ENCODE data around the gene TAOK1. TPM values are rescaled to one million over a fixed set of nuclear protein-coding genes. Genes with fewer than 3 reads are reported as not detected.

The TAOK1 gene
- total and polyA plus RNA-seq, 2 of the 13 experiments (the other 11 are each of a cell fraction or from before 2014, with no cell fraction given), result 14.1 to 23.0 TPM

DNA sequence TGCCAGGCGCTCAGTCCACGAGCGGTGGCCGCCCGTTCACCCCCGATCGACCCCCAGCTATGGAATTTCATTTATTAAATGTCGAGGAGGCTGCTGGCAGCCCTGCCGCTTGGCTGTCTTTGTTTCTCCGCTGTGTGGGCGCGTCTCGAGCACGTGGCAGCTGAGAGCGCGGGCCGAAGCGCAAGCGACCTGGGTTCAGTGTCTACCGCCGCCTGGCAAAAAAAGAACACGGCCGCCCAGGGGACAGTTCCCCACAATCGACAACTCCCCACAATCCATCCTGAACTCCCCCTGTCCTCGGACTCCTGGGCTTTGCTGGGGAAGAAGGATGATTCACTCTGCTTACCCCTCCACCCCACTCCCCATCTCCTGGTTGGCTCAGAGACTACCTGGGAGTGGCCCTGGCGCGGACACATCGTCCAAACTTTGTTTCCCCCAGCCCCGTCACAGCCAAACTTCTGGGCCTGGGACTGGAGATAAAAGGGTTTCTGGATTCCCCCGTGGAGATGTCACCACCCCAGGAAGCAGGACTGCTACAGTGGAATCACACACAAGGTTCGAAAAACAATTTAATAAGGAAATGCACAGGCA lies 201.1 kb downstream of the TAOK1 start (continued):
- TF ChIP-seq, protein P1, sequence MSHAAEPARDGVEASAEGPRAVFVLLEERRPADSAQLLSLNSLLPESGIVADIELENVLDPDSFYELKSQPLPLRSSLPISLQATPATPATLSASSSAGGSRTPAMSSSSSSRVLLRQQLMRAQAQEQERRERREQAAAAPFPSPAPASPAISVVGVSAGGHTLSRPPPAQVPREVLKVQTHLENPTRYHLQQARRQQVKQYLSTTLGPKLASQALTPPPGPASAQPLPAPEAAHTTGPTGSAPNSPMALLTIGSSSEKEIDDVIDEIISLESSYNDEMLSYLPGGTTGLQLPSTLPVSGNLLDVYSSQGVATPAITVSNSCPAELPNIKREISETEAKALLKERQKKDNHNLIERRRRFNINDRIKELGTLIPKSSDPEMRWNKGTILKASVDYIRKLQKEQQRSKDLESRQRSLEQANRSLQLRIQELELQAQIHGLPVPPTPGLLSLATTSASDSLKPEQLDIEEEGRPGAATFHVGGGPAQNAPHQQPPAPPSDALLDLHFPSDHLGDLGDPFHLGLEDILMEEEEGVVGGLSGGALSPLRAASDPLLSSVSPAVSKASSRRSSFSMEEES (CRISPR knock-in tag; IDR thresholded peaks at IDR 0.05), result 0 out of 2 replicates have a peak, but pooled peaks have one; percentile 36
- TF ChIP-seq PAX8 (CRISPR knock-in tag; IDR thresholded peaks at IDR 0.05; ENCODE audit: borderline replicate concordance) (0 out of 2 replicates have a peak, but pooled peaks have one; percentile 33), MTA3 (CRISPR knock-in tag; IDR thresholded peaks at IDR 0.05) (no peak), ARNTL (CRISPR knock-in tag; IDR thresholded peaks at IDR 0.05) (no peak), ZNF451 (CRISPR knock-in tag; IDR thresholded peaks at IDR 0.05) (no peak), BHLHE40 (IDR thresholded peaks at IDR 0.05; ENCODE audit: low read length) (peak; percentile 39; the same call in 1 of the 2 replicates), CEBPB (IDR thresholded peaks at IDR 0.05; ENCODE audit: borderline replicate concordance, low read depth, low read length) (no peak), HNRNPK (IDR thresholded peaks at IDR 0.05; ENCODE audit: low read depth, low read length, poor library complexity, severe bottlenecking) (peak; percentile 23), NFKB2 (CRISPR knock-in tag; IDR thresholded peaks at IDR 0.05; ENCODE audit: borderline replicate concordance) (peak; percentile 62; the same call in 1 of the 2 replicates), TFDP2 (CRISPR knock-in tag; IDR thresholded peaks at IDR 0.05) (peak; percentile 73; the same call in 1 of the 2 replicates), TEAD2 (CRISPR knock-in tag; IDR thresholded peaks at IDR 0.05) (no peak), SKIL (CRISPR knock-in tag; IDR thresholded peaks at IDR 0.05; ENCODE audit: borderline replicate concordance) (no peak)
- TF ChIP-seq, protein P2, sequence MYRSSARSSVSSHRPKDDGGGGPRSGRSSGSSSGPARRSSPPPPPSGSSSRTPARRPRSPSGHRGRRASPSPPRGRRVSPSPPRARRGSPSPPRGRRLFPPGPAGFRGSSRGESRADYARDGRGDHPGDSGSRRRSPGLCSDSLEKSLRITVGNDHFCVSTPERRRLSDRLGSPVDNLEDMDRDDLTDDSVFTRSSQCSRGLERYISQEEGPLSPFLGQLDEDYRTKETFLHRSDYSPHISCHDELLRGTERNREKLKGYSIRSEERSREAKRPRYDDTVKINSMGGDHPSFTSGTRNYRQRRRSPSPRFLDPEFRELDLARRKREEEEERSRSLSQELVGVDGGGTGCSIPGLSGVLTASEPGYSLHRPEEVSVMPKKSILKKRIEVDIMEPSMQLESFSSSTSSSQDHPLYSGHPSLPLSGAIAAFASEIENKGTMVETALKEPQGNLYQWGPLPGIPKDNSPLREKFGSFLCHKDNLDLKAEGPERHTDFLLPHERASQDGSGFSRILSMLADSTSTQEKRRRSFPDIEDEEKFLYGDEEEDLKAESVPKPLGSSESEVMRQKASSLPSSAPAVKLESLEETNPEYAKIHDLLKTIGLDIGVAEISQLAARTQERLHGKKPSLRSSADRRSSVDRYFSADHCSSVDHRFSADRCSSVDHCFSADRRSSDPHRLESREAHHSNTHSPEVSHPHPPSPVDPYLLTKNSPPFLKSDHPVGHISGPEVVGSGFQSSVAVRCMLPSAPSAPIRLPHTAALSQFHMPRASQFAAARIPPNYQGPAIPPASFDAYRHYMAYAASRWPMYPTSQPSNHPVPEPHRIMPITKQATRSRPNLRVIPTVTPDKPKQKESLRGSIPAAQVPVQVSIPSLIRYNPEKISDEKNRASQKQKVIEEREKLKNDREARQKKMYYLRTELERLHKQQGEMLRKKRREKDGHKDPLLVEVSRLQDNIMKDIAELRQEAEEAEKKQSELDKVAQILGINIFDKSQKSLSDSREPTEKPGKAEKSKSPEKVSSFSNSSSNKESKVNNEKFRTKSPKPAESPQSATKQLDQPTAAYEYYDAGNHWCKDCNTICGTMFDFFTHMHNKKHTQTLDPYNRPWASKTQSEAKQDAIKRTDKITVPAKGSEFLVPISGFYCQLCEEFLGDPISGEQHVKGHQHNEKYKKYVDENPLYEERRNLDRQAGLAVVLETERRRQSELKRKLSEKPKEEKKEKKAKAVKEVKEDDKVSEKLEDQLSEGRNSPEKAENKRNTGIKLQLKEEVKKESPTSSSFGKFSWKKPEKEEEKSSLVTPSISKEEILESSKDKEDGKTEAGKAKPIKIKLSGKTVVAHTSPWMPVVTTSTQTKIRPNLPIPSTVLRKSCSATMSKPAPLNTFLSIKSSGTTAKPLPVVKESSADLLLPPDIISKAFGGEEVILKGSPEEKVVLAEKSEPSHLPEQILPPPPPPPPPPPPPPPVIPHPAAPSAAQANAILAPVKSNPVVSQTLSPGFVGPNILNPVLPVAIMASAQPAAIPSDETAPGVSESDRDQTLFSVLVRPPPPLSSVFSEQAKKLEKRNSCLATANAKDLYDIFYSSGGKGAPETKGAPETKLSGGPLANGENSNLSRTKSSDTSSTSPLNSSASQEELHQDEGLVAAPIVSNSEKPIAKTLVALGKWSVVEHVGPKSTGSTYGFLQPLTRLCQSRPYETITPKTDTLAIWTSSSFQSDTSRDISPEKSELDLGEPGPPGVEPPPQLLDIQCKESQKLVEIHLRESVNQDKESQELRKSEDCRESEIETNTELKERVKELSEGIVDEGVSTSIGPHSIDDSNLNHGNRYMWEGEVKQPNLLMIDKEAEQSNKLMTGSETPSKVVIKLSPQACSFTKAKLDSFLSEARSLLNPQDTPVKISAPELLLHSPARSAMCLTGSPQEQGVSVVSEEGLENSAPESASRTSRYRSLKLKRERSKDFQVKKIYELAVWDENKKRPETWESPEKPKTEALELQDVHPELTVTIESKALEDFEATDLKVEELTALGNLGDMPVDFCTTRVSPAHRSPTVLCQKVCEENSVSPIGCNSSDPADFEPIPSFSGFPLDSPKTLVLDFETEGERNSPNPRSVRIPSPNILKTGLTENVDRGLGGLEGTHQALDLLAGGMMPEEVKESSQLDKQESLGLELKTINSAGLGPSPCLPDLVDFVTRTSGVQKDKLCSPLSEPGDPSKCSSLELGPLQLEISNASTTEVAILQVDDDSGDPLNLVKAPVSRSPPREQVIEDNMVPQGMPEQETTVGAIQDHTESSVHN (CRISPR knock-in tag; IDR thresholded peaks at IDR 0.05), result no peak
- TF ChIP-seq, protein P3, sequence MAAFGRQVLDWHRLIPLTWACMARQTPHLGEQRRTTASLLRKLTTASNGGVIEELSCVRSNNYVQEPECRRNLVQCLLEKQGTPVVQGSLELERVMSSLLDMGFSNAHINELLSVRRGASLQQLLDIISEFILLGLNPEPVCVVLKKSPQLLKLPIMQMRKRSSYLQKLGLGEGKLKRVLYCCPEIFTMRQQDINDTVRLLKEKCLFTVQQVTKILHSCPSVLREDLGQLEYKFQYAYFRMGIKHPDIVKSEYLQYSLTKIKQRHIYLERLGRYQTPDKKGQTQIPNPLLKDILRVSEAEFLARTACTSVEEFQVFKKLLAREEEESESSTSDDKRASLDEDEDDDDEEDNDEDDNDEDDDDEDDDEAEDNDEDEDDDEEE (CRISPR knock-in tag; IDR thresholded peaks at IDR 0.05), result no peak

Data from HepG2 (cell line).